Stimulated activated CD4-positive, alpha-beta T cell treated with anti-CD3 and anti-CD28 coated beads, Interleukin-12 subunit alpha, Interleukin-12 subunit beta, amount 100 ng/mL, for 48 hours (primary cell): Measurements from ENCODE around the gene SMAD3.

Source experiments
- DNase-seq, 3 donors: peaks; one replicate each; pipeline ENCODE4 v3.0.0-alpha.2; 2020; ENCODE audit warnings: low read depth in 2 of 3, low spot score in 1 of 3

SMAD3 gene

GRCh38 chr15:67095912-67096311 is 30.5 kb downstream of the SMAD3 start:
- DNase-seq, result no peak

- DNase-seq, result no peak
Observed at GRCh38 chr15:67096546-67097294, 31.3 kb downstream of the SMAD3 start.

GRCh38 chr15:67097424-67097823 is 32.0 kb downstream of the SMAD3 start:
- no peak for DNase-seq

- no peak for DNase-seq
Observed at GRCh38 chr15:67097930-67098740, 32.7 kb downstream of the SMAD3 start.

GRCh38 chr15:67098768-67099282 is 33.4 kb downstream of the SMAD3 start:
- no peak for DNase-seq

GRCh38 chr15:67100124-67100791 is 34.9 kb downstream of the SMAD3 start:
- DNase-seq, result no peak

GRCh38 chr15:67100801-67101581 is 35.6 kb downstream of the SMAD3 start:
- DNase-seq, result peak; percentile 61 to 78 (median 66)

GRCh38 chr15:67101911-67102598 is 36.7 kb downstream of the SMAD3 start:
- DNase-seq, result peak in 1 of 3 donors; percentile 38

- no peak for DNase-seq
Observed at GRCh38 chr15:67102599-67102929, 37.2 kb downstream of the SMAD3 start.

GRCh38 chr15:67103021-67103420 is 37.6 kb downstream of the SMAD3 start:
- DNase-seq, result no peak

GRCh38 chr15:67103432-67103831 is 38.0 kb downstream of the SMAD3 start:
- DNase-seq, result no peak

- no peak for DNase-seq
Observed at GRCh38 chr15:67103869-67104268, 38.5 kb downstream of the SMAD3 start.

GRCh38 chr15:67104510-67104909 is 39.1 kb downstream of the SMAD3 start:
- DNase-seq, result no peak

- DNase-seq, result no peak
Observed at GRCh38 chr15:67105065-67105951, 39.9 kb downstream of the SMAD3 start.

GRCh38 chr15:67105991-67106763 is 40.8 kb downstream of the SMAD3 start:
- DNase-seq, result no peak

- DNase-seq, result no peak
Observed at GRCh38 chr15:67106764-67107013, 41.3 kb downstream of the SMAD3 start.

GRCh38 chr15:67107014-67107812 is 41.8 kb downstream of the SMAD3 start:
- DNase-seq, result no peak
